Renal pelvis (tissue), 4 donors: ENCODE data around the gene CARD16. TPM values are rescaled to one million over a fixed set of nuclear protein-coding genes. Genes with fewer than 3 reads are reported as not detected.
"Not testable (repeated sequence)": the region's sequence is repeated elsewhere in the genome, so short reads cannot be mapped to it uniquely, and the experiment has no call there.

Source experiments
- DNase-seq: peaks from one replicate; pipeline ENCODE4 v3.0.0-alpha.2; 2013
- polyA plus RNA-seq, 3 donors: library from polyadenylated mRNA; unstranded; fragments of 120-200 nt; gene quantifications; one replicate each; pipeline ENCODE4 v1.2.1, GENCODE V29; 2013; ENCODE audit not compliant: insufficient read length in 3 of 3

CARD16 gene
- polyA plus RNA-seq, 3 donors = 1.3 to 2.2 (median 2.2) TPM

GRCh38 chr11:105054723-105055493 lies 9.8 kb upstream of the CARD16 start:
- no peak for DNase-seq

GRCh38 chr11:105052487-105052886 lies 7.4 kb upstream of the CARD16 start:
- no peak for DNase-seq

- DNase-seq = no peak
Measured at GRCh38 chr11:105051559-105051958, 6.4 kb upstream of the CARD16 start.

- no peak for DNase-seq
Measured at GRCh38 chr11:105049481-105049880, 4.3 kb upstream of the CARD16 start.

- DNase-seq = no peak
Measured at GRCh38 chr11:105046898-105047579, 1.9 kb upstream of the CARD16 start.

- DNase-seq = no peak
Measured at GRCh38 chr11:105045676-105046296, 651 bp upstream of the CARD16 start.

GRCh38 chr11:105042178-105042577 lies 3.0 kb downstream of the CARD16 start:
- DNase-seq = no peak

GRCh38 chr11:105040703-105041102 lies 4.4 kb downstream of the CARD16 start:
- DNase-seq = no peak

- no peak for DNase-seq
Measured at GRCh38 chr11:105034813-105035620, 10.1 kb downstream of the CARD16 start, which contains the start of gene CASP1. Gene CASP1 (minus strand): TSS chr11:105035144. CDS start chr11:105035113, 31 bp downstream.

- DNase-seq = not testable (repeated sequence)
Measured at GRCh38 chr11:105034388-105034787, 10.7 kb downstream of the CARD16 start.

- no peak for DNase-seq
Measured at GRCh38 chr11:105033781-105034180, 11.4 kb downstream of the CARD16 start.

GRCh38 chr11:105033343-105033742 lies 11.8 kb downstream of the CARD16 start:
- DNase-seq = no peak

- no peak for DNase-seq
Measured at GRCh38 chr11:105032495-105032894, 12.6 kb downstream of the CARD16 start.

- no peak for DNase-seq
Measured at GRCh38 chr11:105027678-105028077, 17.5 kb downstream of the CARD16 start.

GRCh38 chr11:105024394-105024793 lies 20.7 kb downstream of the CARD16 start:
- DNase-seq = no peak

GRCh38 chr11:105023003-105023402 lies 22.1 kb downstream of the CARD16 start, which contains the start of gene CASP5:
Gene CASP5 (minus strand): TSS chr11:105023168. CDS start chr11:105023136, 32 bp downstream.
- DNase-seq = no peak

GRCh38 chr11:105022527-105022926 lies 22.6 kb downstream of the CARD16 start:
- no peak for DNase-seq

GRCh38 chr11:105007463-105007862 lies 37.7 kb downstream of the CARD16 start:
- no peak for DNase-seq

- no peak for DNase-seq
Measured at GRCh38 chr11:105005451-105005845, 39.7 kb downstream of the CARD16 start.

- DNase-seq = no peak
Measured at GRCh38 chr11:105004021-105004420, 41.1 kb downstream of the CARD16 start.

GRCh38 chr11:105003151-105003550 lies 42.0 kb downstream of the CARD16 start:
- no peak for DNase-seq

GRCh38 chr11:105000797-105001196 lies 44.3 kb downstream of the CARD16 start:
- no peak for DNase-seq
